ENCODE data around the gene WASHC2C.
"Not testable (repeated sequence)": the region's sequence is repeated elsewhere in the genome, so short reads cannot be mapped to it uniquely, and the experiment has no call there.

Gene WASHC2C, protein sequence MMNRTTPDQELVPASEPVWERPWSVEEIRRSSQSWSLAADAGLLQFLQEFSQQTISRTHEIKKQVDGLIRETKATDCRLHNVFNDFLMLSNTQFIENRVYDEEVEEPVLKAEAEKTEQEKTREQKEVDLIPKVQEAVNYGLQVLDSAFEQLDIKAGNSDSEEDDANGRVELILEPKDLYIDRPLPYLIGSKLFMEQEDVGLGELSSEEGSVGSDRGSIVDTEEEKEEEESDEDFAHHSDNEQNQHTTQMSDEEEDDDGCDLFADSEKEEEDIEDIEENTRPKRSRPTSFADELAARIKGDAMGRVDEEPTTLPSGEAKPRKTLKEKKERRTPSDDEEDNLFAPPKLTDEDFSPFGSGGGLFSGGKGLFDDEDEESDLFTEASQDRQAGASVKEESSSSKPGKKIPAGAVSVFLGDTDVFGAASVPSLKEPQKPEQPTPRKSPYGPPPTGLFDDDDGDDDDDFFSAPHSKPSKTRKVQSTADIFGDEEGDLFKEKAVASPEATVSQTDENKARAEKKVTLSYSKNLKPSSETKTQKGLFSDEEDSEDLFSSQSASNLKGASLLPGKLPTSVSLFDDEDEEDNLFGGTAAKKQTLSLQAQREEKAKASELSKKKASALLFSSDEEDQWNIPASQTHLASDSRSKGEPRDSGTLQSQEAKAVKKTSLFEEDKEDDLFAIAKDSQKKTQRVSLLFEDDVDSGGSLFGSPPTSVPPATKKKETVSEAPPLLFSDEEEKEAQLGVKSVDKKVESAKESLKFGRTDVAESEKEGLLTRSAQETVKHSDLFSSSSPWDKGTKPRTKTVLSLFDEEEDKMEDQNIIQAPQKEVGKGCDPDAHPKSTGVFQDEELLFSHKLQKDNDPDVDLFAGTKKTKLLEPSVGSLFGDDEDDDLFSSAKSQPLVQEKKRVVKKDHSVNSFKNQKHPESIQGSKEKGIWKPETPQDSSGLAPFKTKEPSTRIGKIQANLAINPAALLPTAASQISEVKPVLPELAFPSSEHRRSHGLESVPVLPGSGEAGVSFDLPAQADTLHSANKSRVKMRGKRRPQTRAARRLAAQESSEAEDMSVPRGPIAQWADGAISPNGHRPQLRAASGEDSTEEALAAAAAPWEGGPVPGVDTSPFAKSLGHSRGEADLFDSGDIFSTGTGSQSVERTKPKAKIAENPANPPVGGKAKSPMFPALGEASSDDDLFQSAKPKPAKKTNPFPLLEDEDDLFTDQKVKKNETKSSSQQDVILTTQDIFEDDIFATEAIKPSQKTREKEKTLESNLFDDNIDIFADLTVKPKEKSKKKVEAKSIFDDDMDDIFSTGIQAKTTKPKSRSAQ (N-terminal part only)

GRCh38 chr10:45726703-45727420 lies at the start of gene WASHC2C:
TSS of gene WASHC2C (plus strand) at chr10:45727266. CDS start at chr10:45727318, 52 bp downstream.
- peak; percentile 21 to 63 for DNase-seq

DNA sequence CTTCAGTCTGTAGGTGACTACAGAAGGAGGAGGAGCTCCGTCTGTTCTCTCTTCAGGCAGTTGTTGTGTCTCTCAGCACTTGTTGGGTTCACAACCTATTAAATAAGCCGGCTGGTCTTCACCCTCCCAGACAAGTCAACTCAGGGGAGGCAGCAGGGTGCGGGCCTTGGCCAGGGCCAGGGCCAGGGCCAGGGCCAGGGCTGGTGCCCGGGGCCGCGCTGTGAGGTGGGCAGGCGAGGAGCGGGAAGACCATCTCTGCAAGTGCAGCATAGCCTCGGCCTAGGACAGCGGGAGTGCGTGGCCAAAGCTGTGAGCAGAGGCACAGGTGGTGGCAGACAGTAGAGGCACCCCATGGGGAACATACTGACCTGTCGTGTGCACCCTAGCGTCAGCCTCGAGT lies 48.6 kb upstream of the WASHC2C start:
- DNase-seq: not testable (repeated sequence)

GRCh38 chr10:45710200-45710796 lies 16.8 kb upstream of the WASHC2C start:
- DNase-seq: not testable (repeated sequence)

DNA sequence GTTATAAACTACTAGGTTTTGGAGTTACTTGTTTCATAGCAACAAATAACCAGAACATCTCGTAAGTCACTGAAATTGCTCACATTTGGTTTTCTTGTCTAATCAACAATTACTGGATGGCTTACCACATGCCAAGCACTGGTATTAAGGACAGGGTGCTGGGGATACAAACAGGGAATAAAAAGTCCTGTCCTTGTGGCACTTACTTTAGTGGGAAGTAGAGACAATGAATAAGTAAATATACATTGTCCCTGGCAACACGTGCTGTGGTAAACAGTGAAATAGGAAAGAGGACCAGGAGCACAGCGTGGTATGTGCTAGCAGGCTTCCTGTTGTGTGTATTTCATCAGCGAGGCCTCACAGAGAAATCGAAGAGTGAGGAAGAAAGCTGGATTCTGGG lies 15.8 kb upstream of the WASHC2C start:
- not testable (repeated sequence) for DNase-seq

GRCh38 chr10:45717053-45717452 lies 10.0 kb upstream of the WASHC2C start:
- DNase-seq: not testable (repeated sequence)

DNA sequence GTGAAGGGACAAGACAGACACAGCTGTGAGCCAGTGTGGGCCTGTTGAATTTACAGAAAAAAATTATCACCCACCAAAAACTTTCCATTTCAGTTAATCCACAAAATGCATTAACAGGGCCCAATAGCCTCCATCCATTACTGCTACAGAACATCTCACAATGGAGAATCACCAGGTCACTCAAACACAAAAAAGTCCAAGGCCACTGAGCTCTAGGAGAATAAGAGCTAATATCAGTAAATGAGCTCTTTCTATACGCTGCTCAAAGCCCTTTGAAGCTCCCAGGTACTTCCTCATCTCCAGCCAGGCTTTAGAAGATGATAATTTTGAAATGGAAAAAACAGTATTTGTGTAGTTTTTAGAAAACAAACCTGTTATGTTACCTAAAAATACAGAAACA lies 9.4 kb upstream of the WASHC2C start:
- not testable (repeated sequence) for DNase-seq

DNA sequence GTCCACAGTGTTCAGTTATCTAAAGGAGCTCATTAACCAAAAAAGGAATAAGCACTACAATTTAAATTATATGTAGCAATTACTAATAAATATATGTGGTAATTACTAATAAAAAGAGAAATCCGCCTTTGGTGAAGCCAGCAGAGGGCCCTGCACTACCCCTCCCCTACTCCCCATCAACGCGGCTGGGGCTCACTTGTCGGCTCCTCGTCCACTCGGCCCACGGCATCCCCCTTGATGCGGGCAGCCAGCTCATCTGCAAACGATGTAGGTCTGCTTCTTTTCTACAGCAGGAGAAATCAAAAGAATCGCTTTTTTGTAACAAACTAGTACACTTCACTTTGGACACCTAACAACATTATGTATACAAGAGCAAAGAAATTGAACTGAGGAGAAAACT lies 5.6 kb upstream of the WASHC2C start:
- DNase-seq: not testable (repeated sequence)

DNA sequence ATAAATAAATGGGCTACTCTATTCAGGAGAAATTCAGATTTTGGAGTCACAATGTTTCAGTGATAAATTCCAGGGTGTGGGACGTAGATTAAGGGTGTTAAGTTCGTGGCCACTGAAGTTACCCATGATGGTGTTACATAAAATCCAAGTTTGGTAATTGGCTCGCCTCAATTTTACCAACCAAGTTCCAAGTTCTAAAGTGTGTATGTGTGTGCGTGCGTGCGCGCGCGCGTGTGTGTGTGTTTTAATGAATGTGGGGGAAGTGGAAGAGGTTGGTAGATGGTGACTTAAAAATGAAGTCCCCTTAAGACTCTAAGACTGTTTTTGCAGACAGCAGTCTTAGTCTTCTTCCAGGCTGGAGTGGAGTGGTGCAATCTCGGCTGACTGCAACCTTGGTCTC lies 3.2 kb upstream of the WASHC2C start:
- DNase-seq: not testable (repeated sequence)

GRCh38 chr10:45727421-45727965 lies 427 bp downstream of the WASHC2C start:
- DNase-seq: not testable (repeated sequence)

DNA sequence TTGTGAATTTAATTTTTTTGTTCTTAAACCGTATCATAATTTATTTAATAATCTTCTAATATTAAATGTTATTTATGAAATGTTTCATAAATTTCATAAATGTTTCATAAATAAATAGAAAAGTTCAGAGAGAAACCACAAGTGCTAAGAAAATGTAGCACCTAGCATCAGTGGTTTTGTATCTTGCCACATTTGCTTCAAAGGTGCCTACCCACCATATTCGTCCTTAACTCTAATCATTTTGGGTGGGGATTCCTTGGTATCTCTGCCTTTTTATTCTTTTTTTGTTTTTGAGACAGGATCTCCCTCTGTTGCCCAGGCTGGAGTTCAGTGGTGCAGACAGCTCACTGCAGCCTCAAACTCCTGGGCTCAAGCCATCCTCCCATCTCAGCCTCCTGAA lies 7.4 kb downstream of the WASHC2C start:
- DNase-seq: not testable (repeated sequence)

- not testable (repeated sequence) for DNase-seq
Measured at GRCh38 chr10:45734867-45735266, 7.8 kb downstream of the WASHC2C start.

DNA sequence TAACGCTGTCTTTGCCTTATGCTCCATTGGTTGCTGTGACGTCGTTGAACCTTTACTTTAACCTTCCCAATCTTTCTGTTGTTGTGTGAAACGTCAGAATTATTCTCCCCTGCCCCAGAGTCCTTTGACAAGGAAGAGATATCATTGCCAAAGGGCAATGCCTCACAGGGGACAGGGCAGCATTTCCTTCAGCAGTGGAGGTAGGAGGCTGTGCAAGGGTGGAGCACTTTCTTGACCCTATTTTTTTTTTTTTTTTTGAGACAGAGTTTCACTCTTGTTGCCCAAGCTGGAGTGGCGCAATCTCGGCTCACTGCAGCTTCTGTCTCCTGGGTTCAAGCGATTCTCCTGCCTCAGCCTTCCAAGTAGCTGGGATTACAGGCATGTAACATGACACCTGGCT lies 14.5 kb downstream of the WASHC2C start:
- DNase-seq: not testable (repeated sequence)

DNA sequence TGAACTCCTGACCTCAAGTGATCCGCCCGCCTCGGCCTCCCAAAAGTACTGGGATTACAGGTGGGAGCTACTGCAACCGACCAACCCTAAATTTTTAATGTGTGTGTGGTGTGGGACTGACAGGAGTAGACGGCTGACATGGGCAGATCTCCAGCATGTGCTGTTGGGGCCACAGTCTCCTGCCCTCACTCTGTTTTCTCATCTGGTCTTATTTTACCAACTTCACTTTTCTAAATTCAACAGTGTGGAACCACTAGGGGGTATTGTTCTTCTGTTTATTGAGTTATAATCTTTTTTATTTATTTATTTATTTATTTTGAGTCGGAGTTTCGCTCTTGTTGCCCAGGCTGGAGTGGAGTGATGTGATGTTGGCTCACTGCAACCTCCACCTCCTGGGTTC lies 14.9 kb downstream of the WASHC2C start:
- DNase-seq: not testable (repeated sequence)

DNA sequence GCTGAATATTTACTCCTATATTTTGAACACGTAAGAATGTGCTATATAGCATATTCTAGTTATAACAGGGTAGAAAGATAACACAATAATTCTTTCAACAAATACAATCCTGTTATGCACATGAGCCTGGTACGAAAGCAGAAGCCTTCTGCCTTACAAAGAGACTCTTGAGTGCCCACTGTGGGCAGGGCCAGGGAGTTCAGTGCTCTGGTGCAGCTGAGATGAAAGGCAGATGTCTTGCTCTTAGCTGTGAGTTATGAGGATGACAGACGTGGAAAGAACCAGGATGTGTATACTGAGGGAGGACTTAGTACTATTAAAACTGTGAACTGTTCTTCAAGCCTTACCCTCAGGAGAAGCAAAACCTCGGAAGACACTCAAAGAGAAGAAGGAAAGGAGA lies 24.1 kb downstream of the WASHC2C start:
- DNase-seq: not testable (repeated sequence)

GRCh38 chr10:45752210-45752609 lies 25.1 kb downstream of the WASHC2C start:
- DNase-seq: not testable (repeated sequence)

DNA sequence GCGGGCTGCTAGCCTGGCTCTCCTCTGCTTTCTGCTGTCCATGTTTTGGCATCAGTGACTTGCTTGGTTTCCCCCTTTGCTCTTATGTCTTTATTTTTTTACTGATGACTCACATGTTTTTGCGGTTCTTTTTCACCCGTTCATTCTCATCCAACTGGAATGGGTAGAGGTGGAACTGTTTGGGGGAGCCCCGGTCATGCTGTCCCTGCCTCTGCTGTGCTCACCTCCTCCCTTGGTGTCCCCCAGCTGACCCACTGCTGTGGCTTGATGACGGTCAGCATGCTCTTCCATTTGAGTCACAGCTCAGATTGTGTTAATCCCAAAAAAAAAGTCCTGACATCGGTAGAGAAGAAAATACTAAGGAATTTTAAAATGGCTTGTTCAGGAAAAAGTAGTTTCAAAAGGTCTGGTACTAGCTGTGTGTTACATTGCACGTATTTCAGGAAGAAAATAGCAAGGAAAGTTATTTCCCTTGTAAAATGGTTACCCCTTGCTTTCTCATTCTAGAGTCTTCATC lies 27.0 kb downstream of the WASHC2C start:
- DNase-seq: not testable (repeated sequence)

GRCh38 chr10:45755083-45755482 lies 28.0 kb downstream of the WASHC2C start:
- not testable (repeated sequence) for DNase-seq

DNA sequence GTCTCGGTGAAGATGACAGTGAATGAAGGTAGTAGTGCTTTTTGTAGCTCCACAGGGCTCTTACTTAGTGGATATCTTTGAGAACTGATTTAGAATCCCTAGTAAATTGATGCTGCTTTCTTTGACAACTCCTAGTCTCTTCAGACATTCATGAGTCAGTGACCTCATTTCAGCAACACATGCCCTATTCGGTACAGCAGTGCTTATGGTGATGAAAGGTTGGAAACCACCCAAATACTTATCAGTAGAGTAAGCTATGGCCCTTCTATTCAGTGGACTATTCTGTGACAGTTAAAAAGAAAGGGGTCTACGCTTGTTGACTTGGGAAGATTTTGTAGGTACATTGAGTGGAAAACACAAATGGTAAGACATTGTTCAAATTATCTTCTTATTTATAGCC lies 29.0 kb downstream of the WASHC2C start:
- DNase-seq: not testable (repeated sequence)

- not testable (repeated sequence) for DNase-seq
Measured at GRCh38 chr10:45757661-45758396, 30.8 kb downstream of the WASHC2C start.

DNA sequence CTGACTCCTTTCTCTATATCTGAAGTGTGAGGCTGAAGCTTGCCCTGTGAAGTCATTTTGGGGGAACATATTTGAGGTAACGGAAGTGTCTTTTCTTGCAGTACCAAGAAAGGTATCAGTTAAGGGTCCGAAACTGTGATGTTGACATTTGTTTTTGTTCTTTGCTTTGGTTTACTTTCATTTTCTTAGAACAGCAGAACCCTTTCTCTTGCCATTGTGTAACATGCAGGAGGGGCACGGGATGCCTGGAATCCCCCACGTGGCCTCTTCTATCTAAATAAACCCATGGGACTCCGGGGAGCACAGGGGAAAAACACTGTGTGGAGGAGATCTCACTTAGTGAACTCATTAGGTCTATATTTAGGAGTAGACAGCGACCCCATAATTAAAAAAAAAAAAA lies 34.6 kb downstream of the WASHC2C start:
- DNase-seq: not testable (repeated sequence)
